Measurements from ENCODE around the gene DMTF1.

DNA sequence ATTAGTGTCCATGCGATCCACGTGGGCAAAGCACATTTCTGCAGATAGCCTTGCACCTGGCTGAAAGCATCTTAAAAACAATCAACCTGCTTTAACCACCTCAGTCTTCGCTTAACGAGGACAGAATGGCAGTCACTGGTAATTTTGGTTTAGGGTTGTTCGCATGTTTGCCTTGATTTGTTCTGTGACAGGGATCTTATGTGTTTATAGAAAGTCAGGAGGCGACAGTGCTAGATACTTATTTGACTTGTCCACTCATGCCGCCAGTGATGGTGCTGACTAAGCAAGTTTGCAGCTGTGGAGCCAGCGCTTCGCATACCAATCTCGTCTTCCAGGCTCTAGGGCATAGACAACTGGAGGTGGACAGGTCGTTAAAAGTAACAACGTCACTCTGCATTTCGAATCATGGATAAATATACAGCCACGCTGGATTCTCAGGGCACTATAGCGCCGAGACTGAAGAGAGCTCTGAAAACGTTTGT, 68.5 kb downstream of the DMTF1 start:
- TF ChIP-seq, protein P1, sequence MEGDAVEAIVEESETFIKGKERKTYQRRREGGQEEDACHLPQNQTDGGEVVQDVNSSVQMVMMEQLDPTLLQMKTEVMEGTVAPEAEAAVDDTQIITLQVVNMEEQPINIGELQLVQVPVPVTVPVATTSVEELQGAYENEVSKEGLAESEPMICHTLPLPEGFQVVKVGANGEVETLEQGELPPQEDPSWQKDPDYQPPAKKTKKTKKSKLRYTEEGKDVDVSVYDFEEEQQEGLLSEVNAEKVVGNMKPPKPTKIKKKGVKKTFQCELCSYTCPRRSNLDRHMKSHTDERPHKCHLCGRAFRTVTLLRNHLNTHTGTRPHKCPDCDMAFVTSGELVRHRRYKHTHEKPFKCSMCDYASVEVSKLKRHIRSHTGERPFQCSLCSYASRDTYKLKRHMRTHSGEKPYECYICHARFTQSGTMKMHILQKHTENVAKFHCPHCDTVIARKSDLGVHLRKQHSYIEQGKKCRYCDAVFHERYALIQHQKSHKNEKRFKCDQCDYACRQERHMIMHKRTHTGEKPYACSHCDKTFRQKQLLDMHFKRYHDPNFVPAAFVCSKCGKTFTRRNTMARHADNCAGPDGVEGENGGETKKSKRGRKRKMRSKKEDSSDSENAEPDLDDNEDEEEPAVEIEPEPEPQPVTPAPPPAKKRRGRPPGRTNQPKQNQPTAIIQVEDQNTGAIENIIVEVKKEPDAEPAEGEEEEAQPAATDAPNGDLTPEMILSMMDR (IDR thresholded peaks at IDR 0.05 in 2 of 3, conservative IDR thresholded peaks at IDR 0.05 in 1 of 3; ENCODE audit: insufficient read depth in 2 of 3, low read depth in 1 of 3, low read length in 3 of 3): no peak
- TF ChIP-seq, protein P2, sequence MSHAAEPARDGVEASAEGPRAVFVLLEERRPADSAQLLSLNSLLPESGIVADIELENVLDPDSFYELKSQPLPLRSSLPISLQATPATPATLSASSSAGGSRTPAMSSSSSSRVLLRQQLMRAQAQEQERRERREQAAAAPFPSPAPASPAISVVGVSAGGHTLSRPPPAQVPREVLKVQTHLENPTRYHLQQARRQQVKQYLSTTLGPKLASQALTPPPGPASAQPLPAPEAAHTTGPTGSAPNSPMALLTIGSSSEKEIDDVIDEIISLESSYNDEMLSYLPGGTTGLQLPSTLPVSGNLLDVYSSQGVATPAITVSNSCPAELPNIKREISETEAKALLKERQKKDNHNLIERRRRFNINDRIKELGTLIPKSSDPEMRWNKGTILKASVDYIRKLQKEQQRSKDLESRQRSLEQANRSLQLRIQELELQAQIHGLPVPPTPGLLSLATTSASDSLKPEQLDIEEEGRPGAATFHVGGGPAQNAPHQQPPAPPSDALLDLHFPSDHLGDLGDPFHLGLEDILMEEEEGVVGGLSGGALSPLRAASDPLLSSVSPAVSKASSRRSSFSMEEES (CRISPR knock-in tag; IDR thresholded peaks at IDR 0.05): no peak
- TF ChIP-seq ZFX (CRISPR knock-in tag; IDR thresholded peaks at IDR 0.05) (no peak), XRCC5 (IDR thresholded peaks at IDR 0.05; ENCODE audit: low read depth, low read length) (no peak), SMC3 (conservative IDR thresholded peaks at IDR 0.05; ENCODE audit: insufficient read depth, low read depth, low read length) (no peak), CEBPG (CRISPR knock-in tag; IDR thresholded peaks at IDR 0.05) (no peak), CEBPG (tag; conservative IDR thresholded peaks at IDR 0.05 in 1 of 2, IDR thresholded peaks at IDR 0.05 in 1 of 2) (no peak)
- TF ChIP-seq, protein P3, sequence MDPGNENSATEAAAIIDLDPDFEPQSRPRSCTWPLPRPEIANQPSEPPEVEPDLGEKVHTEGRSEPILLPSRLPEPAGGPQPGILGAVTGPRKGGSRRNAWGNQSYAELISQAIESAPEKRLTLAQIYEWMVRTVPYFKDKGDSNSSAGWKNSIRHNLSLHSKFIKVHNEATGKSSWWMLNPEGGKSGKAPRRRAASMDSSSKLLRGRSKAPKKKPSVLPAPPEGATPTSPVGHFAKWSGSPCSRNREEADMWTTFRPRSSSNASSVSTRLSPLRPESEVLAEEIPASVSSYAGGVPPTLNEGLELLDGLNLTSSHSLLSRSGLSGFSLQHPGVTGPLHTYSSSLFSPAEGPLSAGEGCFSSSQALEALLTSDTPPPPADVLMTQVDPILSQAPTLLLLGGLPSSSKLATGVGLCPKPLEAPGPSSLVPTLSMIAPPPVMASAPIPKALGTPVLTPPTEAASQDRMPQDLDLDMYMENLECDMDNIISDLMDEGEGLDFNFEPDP (CRISPR knock-in tag; IDR thresholded peaks at IDR 0.05): no peak

Measured in K562 (cell line).